HepG2 (cell line): Measurements from ENCODE around the gene ADGRF4.

Experiments
- NR2F2 ChIP-seq: IDR thresholded peaks from 2 replicates; pipeline ENCODE4 v1.6.1; 2012; ENCODE audit warnings: low read depth, inconsistent platforms, borderline replicate concordance
- NR3C1 ChIP-seq: sonication (generic); formaldehyde crosslinking; IDR thresholded peaks from 2 replicates; pipeline ENCODE4 v1.4.0; 2020; ENCODE audit warnings: missing genetic modification reagents
- SRSF4 ChIP-seq: fragments of 200-400 bp; formaldehyde crosslinking; IDR thresholded peaks from one replicate; pipeline ENCODE4 v1.6.1; 2018; ENCODE audit warnings: mild to moderate bottlenecking, low read depth, low read length, moderate library complexity; ENCODE audit not compliant: poor library complexity, severe bottlenecking
- ZC3H4 ChIP-seq: sonication (generic); formaldehyde crosslinking; IDR thresholded peaks from 2 replicates; pipeline ENCODE4 v1.4.0; 2020; ENCODE audit warnings: missing genetic modification reagents, borderline replicate concordance
- ZFP41 ChIP-seq: sonication (generic); formaldehyde crosslinking; IDR thresholded peaks from 2 replicates; pipeline ENCODE4 v1.4.0; 2020; ENCODE audit warnings: mild to moderate bottlenecking, missing genetic modification reagents, borderline replicate concordance
- ZNF383 ChIP-seq: sonication (generic); formaldehyde crosslinking; IDR thresholded peaks from 2 replicates; pipeline ENCODE4 v1.4.0; 2020; ENCODE audit warnings: missing genetic modification reagents, mild to moderate bottlenecking, borderline replicate concordance
- TF ChIP-seq, protein P1 (sequence below): sonication (generic); formaldehyde crosslinking; IDR thresholded peaks from 2 replicates; pipeline ENCODE4 v1.5.0; 2020; ENCODE audit warnings: mild to moderate bottlenecking, missing genetic modification reagents, moderate library complexity
- TF ChIP-seq, protein P2 (sequence below): sonication (generic); formaldehyde crosslinking; IDR thresholded peaks from 2 replicates; pipeline ENCODE4 v1.9.0; 2022; ENCODE audit warnings: missing genetic modification reagents, mild to moderate bottlenecking, borderline replicate concordance
- TF ChIP-seq, protein P3 (sequence below): sonication (generic); formaldehyde crosslinking; IDR thresholded peaks from 2 replicates; pipeline ENCODE4 v1.4.0; 2020; ENCODE audit warnings: missing genetic modification reagents

DNA sequence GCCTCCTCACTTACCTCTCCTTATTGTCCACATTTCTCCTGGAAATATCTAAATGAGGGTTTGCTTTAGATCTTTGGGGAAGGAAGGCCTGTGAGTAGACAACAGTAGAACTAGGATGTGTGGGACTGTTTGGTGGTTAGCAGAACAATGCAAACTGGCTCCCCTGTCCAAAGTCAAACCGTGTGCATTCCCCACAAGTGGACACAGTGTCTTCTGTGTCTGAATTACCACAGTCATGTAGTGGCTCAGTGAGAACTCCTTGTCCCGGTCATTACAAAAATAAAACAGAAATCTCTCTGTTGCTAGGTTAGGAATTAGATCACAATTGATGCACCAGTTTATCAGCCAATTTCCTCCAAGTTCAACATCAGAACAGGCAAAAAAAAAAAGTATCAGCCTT lies 455 bp upstream of the ADGRF4 start:
- TF ChIP-seq ZC3H4 (CRISPR knock-in tag) (no peak), ZNF383 (CRISPR knock-in tag) (no peak), NR2F2 (no peak), ZFP41 (CRISPR knock-in tag) (no peak), NR3C1 (CRISPR knock-in tag) (no peak), SRSF4 (no peak)
- TF ChIP-seq, protein P1, sequence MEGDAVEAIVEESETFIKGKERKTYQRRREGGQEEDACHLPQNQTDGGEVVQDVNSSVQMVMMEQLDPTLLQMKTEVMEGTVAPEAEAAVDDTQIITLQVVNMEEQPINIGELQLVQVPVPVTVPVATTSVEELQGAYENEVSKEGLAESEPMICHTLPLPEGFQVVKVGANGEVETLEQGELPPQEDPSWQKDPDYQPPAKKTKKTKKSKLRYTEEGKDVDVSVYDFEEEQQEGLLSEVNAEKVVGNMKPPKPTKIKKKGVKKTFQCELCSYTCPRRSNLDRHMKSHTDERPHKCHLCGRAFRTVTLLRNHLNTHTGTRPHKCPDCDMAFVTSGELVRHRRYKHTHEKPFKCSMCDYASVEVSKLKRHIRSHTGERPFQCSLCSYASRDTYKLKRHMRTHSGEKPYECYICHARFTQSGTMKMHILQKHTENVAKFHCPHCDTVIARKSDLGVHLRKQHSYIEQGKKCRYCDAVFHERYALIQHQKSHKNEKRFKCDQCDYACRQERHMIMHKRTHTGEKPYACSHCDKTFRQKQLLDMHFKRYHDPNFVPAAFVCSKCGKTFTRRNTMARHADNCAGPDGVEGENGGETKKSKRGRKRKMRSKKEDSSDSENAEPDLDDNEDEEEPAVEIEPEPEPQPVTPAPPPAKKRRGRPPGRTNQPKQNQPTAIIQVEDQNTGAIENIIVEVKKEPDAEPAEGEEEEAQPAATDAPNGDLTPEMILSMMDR (CRISPR knock-in tag): no peak
- TF ChIP-seq, protein P2, sequence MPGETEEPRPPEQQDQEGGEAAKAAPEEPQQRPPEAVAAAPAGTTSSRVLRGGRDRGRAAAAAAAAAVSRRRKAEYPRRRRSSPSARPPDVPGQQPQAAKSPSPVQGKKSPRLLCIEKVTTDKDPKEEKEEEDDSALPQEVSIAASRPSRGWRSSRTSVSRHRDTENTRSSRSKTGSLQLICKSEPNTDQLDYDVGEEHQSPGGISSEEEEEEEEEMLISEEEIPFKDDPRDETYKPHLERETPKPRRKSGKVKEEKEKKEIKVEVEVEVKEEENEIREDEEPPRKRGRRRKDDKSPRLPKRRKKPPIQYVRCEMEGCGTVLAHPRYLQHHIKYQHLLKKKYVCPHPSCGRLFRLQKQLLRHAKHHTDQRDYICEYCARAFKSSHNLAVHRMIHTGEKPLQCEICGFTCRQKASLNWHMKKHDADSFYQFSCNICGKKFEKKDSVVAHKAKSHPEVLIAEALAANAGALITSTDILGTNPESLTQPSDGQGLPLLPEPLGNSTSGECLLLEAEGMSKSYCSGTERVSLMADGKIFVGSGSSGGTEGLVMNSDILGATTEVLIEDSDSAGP (CRISPR knock-in tag): no peak
- TF ChIP-seq, protein P3, sequence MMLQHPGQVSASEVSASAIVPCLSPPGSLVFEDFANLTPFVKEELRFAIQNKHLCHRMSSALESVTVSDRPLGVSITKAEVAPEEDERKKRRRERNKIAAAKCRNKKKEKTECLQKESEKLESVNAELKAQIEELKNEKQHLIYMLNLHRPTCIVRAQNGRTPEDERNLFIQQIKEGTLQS (CRISPR knock-in tag): no peak
